HepG2 (cell line): ENCODE data around the gene ZNF749. TPM values are rescaled to one million over a fixed set of nuclear protein-coding genes. Genes with fewer than 3 reads are reported as not detected.

Source experiments
- CAMTA2 ChIP-seq: sonication (generic); formaldehyde crosslinking; IDR thresholded peaks from 2 replicates; pipeline ENCODE4 v1.4.0; 2020; ENCODE audit warnings: mild to moderate bottlenecking, missing genetic modification reagents, borderline replicate concordance
- ESRRA ChIP-seq: sonication (generic); formaldehyde crosslinking; IDR thresholded peaks from 2 replicates; pipeline ENCODE4 v1.5.1; 2020; ENCODE audit warnings: mild to moderate bottlenecking, low read depth, missing genetic modification reagents
- GLI4 ChIP-seq: sonication (generic); formaldehyde crosslinking; IDR thresholded peaks from 2 replicates; pipeline ENCODE4 v1.5.1; 2020; ENCODE audit warnings: missing genetic modification reagents, mild to moderate bottlenecking, moderate library complexity, borderline replicate concordance
- GTF3A ChIP-seq: sonication (generic); formaldehyde crosslinking; conservative IDR thresholded peaks from 2 replicates; pipeline ENCODE4 v1.4.0; 2020; ENCODE audit warnings: mild to moderate bottlenecking, missing genetic modification reagents
- HMG20B ChIP-seq: conservative IDR thresholded peaks from 2 replicates; pipeline ENCODE4 v1.6.1; 2016; ENCODE audit warnings: missing genetic modification reagents, missing compliant biosample characterization
- MAFF ChIP-seq: IDR thresholded peaks from 2 replicates; pipeline ENCODE4 v1.6.1; 2011; ENCODE audit warnings: low read depth, low read length, improper control_type of control experiment
- NCOA1 ChIP-seq: sonication (generic); formaldehyde crosslinking; IDR thresholded peaks from 2 replicates; pipeline ENCODE4 v1.9.0; 2021; ENCODE audit warnings: missing genetic modification reagents
- NR2C2 ChIP-seq: sonication (generic); formaldehyde crosslinking; IDR thresholded peaks from 2 replicates; pipeline ENCODE4 v1.4.0; 2020; ENCODE audit warnings: missing genetic modification reagents, mild to moderate bottlenecking, moderate library complexity, borderline replicate concordance
- ZNF207 ChIP-seq: fragments of 450-650 bp; IDR thresholded peaks from 2 replicates; pipeline ENCODE4 v1.6.1; 2016; ENCODE audit warnings: antibody characterized with exemption, borderline replicate concordance
- ZNF264 ChIP-seq: sonication (generic); formaldehyde crosslinking; IDR thresholded peaks from 2 replicates; pipeline ENCODE4 v1.4.0; 2020; ENCODE audit warnings: missing genetic modification reagents
- ZNF337 ChIP-seq: sonication (generic); formaldehyde crosslinking; IDR thresholded peaks from 2 replicates; pipeline ENCODE4 v1.5.1; 2020; ENCODE audit warnings: missing genetic modification reagents, low read depth, mild to moderate bottlenecking, borderline replicate concordance
- ZNF614 ChIP-seq: IDR thresholded peaks from 2 replicates; pipeline ENCODE4 v1.6.1; 2018; ENCODE audit warnings: missing biosample characterization, missing genetic modification reagents, inconsistent platforms, borderline replicate concordance
- ZNF616 ChIP-seq: sonication (generic); formaldehyde crosslinking; IDR thresholded peaks from 2 replicates; pipeline ENCODE4 v1.5.0; 2020; ENCODE audit warnings: low read depth, mild to moderate bottlenecking, missing genetic modification reagents
- ZNF766 ChIP-seq: sonication (generic); formaldehyde crosslinking; IDR thresholded peaks from 2 replicates; pipeline ENCODE4 v1.5.0; 2020; ENCODE audit warnings: missing genetic modification reagents, borderline replicate concordance
- ZNF841 ChIP-seq: sonication (generic); formaldehyde crosslinking; IDR thresholded peaks from 2 replicates; pipeline ENCODE4 v1.8.1; 2023; ENCODE audit warnings: missing genetic modification reagents, borderline replicate concordance
- ZSCAN12 ChIP-seq: sonication (generic); formaldehyde crosslinking; IDR thresholded peaks from 2 replicates; pipeline ENCODE4 v1.9.0; 2021; ENCODE audit warnings: mild to moderate bottlenecking, missing genetic modification reagents
- polyA plus RNA-seq, 8 experiments: library from polyadenylated mRNA; depleted of rRNA in 3 of 8; stranded (reverse) in 7 of 8; unstranded in 1 of 8; fragments of >200 nt; fragmentation: Illumina TruSeq in 4 of 8; extraction: Trizol in 4 of 8; gene quantifications; 2 replicates each; pipeline versions ENCODE4 v1.2.1 to v1.2.3, GENCODE V29; 2011 to 2016; ENCODE audit warnings: low read depth in 4 of 8, missing spikeins in 1 of 8, mixed read lengths in 1 of 8; ENCODE audit not compliant: insufficient read depth in 1 of 8
- total RNA-seq, 5 experiments: library from RNA; depleted of rRNA; stranded (reverse); fragments of >200 nt; fragmentation: Illumina TruSeq; extraction: Trizol; gene quantifications; 2 replicates each; pipeline ENCODE4 v1.2.3, GENCODE V29; 2016; ENCODE audit warnings: low read depth in 1 of 5
- TF ChIP-seq, protein P1 (sequence below): sonication (generic); formaldehyde crosslinking; IDR thresholded peaks from 2 replicates; pipeline ENCODE4 v1.5.0; 2020; ENCODE audit warnings: missing genetic modification reagents
- TF ChIP-seq, protein P2 (sequence below): sonication (generic); formaldehyde crosslinking; conservative IDR thresholded peaks from 2 replicates; pipeline ENCODE4 v1.8.0; 2022; ENCODE audit warnings: mild to moderate bottlenecking, moderate library complexity, missing genetic modification reagents
- TF ChIP-seq, protein P3 (sequence below): IDR thresholded peaks from 2 replicates; pipeline ENCODE4 v1.6.1; 2016; ENCODE audit warnings: low read depth, borderline replicate concordance
- TF ChIP-seq, protein P4 (sequence below): sonication (generic); formaldehyde crosslinking; IDR thresholded peaks from 2 replicates; pipeline ENCODE4 v1.4.0; 2020; ENCODE audit warnings: missing genetic modification reagents
- TF ChIP-seq, protein P5 (sequence below): sonication (generic); formaldehyde crosslinking; IDR thresholded peaks from 2 replicates; pipeline ENCODE4 v1.8.0; 2022; ENCODE audit warnings: mild to moderate bottlenecking, missing genetic modification reagents, moderate library complexity

Gene ZNF749
- total and polyA plus RNA-seq, 2 of the 13 experiments (the other 11 are each of a cell fraction or from before 2014, with no cell fraction given) = 18.9 to 21.0 TPM

DNA sequence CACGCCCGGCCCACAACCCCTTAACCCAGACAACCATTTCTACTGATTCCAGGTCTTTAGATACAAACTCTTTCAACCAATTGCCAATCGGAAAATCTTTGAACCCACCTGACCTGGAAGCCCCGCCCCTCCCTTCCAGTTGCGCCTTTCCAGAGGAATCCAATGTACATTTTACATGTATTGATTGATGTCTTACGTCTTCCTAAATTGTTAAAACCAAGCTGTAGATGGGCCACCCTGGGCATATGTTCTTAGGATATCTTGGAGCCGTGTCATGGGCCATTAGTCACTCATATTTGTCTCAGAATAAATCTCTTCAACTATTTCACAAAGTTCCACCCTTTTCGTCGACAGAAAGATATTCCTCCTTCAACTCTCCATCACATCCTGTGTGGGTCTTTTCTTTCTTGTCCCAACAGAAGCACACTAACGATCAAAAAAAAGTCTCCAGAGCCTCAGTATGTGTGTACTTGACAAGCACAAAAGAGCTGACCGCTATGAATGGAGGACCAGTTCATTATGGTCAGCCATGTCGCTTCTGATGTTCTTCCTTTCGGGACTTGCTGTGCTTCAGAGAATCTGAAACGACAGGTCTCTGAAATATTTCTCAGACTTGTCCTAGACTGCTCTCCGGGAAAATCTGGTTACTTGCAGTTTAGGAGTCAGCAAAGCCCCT, 601 bp upstream of the ZNF749 start (continued):
- TF ChIP-seq ZSCAN12 (CRISPR knock-in tag) = no peak
- TF ChIP-seq GTF3A = no peak
- TF ChIP-seq ZNF264 = no peak
- TF ChIP-seq ZNF841 (CRISPR knock-in tag) = no peak
- TF ChIP-seq ZNF337 (CRISPR knock-in tag) = no peak
- TF ChIP-seq ZNF766 (CRISPR knock-in tag) = 0 out of 2 replicates have a peak, but pooled peaks have one; percentile 58
- TF ChIP-seq NCOA1 (CRISPR knock-in tag) = no peak
- TF ChIP-seq ZNF616 = no peak
- no peak for TF ChIP-seq CAMTA2 (CRISPR knock-in tag)
- no peak for TF ChIP-seq ESRRA (CRISPR knock-in tag)
- TF ChIP-seq, protein P1, sequence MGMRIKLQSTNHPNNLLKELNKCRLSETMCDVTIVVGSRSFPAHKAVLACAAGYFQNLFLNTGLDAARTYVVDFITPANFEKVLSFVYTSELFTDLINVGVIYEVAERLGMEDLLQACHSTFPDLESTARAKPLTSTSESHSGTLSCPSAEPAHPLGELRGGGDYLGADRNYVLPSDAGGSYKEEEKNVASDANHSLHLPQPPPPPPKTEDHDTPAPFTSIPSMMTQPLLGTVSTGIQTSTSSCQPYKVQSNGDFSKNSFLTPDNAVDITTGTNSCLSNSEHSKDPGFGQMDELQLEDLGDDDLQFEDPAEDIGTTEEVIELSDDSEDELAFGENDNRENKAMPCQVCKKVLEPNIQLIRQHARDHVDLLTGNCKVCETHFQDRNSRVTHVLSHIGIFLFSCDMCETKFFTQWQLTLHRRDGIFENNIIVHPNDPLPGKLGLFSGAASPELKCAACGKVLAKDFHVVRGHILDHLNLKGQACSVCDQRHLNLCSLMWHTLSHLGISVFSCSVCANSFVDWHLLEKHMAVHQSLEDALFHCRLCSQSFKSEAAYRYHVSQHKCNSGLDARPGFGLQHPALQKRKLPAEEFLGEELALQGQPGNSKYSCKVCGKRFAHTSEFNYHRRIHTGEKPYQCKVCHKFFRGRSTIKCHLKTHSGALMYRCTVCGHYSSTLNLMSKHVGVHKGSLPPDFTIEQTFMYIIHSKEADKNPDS = no peak
- TF ChIP-seq, protein P2, sequence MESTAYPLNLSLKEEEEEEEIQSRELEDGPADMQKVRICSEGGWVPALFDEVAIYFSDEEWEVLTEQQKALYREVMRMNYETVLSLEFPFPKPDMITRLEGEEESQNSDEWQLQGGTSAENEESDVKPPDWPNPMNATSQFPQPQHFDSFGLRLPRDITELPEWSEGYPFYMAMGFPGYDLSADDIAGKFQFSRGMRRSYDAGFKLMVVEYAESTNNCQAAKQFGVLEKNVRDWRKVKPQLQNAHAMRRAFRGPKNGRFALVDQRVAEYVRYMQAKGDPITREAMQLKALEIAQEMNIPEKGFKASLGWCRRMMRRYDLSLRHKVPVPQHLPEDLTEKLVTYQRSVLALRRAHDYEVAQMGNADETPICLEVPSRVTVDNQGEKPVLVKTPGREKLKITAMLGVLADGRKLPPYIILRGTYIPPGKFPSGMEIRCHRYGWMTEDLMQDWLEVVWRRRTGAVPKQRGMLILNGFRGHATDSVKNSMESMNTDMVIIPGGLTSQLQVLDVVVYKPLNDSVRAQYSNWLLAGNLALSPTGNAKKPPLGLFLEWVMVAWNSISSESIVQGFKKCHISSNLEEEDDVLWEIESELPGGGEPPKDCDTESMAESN (CRISPR knock-in tag) = 0 out of 2 replicates have a peak, but pooled peaks have one; percentile 34
- TF ChIP-seq, protein P3, sequence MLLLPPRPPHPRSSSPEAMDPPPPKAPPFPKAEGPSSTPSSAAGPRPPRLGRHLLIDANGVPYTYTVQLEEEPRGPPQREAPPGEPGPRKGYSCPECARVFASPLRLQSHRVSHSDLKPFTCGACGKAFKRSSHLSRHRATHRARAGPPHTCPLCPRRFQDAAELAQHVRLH (CRISPR knock-in tag) = no peak
- TF ChIP-seq, protein P4, sequence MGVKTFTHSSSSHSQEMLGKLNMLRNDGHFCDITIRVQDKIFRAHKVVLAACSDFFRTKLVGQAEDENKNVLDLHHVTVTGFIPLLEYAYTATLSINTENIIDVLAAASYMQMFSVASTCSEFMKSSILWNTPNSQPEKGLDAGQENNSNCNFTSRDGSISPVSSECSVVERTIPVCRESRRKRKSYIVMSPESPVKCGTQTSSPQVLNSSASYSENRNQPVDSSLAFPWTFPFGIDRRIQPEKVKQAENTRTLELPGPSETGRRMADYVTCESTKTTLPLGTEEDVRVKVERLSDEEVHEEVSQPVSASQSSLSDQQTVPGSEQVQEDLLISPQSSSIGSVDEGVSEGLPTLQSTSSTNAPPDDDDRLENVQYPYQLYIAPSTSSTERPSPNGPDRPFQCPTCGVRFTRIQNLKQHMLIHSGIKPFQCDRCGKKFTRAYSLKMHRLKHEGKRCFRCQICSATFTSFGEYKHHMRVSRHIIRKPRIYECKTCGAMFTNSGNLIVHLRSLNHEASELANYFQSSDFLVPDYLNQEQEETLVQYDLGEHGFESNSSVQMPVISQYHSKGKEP = 0 out of 2 replicates have a peak, but pooled peaks have one; percentile 4
- TF ChIP-seq ZNF614 = no peak
- TF ChIP-seq NR2C2 (CRISPR knock-in tag) = no peak
- TF ChIP-seq GLI4 (CRISPR knock-in tag) = no peak
- no peak for TF ChIP-seq MAFF
- no peak for TF ChIP-seq HMG20B (CRISPR knock-in tag)
- TF ChIP-seq, protein P5, sequence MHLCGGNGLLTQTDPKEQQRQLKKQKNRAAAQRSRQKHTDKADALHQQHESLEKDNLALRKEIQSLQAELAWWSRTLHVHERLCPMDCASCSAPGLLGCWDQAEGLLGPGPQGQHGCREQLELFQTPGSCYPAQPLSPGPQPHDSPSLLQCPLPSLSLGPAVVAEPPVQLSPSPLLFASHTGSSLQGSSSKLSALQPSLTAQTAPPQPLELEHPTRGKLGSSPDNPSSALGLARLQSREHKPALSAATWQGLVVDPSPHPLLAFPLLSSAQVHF (CRISPR knock-in tag) = no peak
- no peak for TF ChIP-seq ZNF207
